Measurements from ENCODE around the gene JMJD7.

The JMJD7 gene

DNA sequence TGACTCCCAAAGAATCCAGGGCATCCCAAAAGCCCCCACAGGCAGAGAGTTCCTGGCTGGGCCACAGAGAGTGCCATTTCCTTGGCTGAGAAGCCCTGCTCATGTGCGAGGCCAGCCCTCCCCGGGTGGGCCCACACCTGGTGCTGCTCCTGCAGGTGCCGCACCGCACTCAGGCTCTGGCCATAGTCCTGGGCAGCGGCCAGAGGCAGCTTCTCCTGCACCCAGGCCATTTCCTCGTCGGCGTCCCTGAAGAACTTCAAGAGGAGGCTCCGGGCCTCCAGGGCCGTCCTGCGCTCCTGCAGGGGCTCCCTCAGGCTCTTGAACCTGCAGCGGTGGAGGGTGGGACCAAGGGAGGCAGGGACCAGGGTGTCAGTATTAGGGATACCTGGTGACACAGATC, 28.8 kb downstream of the JMJD7 start:
- TF ChIP-seq, protein P1, sequence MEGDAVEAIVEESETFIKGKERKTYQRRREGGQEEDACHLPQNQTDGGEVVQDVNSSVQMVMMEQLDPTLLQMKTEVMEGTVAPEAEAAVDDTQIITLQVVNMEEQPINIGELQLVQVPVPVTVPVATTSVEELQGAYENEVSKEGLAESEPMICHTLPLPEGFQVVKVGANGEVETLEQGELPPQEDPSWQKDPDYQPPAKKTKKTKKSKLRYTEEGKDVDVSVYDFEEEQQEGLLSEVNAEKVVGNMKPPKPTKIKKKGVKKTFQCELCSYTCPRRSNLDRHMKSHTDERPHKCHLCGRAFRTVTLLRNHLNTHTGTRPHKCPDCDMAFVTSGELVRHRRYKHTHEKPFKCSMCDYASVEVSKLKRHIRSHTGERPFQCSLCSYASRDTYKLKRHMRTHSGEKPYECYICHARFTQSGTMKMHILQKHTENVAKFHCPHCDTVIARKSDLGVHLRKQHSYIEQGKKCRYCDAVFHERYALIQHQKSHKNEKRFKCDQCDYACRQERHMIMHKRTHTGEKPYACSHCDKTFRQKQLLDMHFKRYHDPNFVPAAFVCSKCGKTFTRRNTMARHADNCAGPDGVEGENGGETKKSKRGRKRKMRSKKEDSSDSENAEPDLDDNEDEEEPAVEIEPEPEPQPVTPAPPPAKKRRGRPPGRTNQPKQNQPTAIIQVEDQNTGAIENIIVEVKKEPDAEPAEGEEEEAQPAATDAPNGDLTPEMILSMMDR (conservative IDR thresholded peaks at IDR 0.05; ENCODE audit: control insufficient read depth, insufficient read depth, low read depth, low read length): no peak
- no peak overlapping the region for H3K4me3 ChIP-seq (ENCODE audit: control insufficient read depth, low read depth, low read length)
- no peak for DNase-seq (ENCODE audit: low read depth)

- no peak for DNase-seq (ENCODE audit: low read depth)
- no peak overlapping the region for H3K4me3 ChIP-seq (ENCODE audit: control insufficient read depth, low read depth, low read length)
- TF ChIP-seq, protein P1 (conservative IDR thresholded peaks at IDR 0.05; ENCODE audit: control insufficient read depth, insufficient read depth, low read depth, low read length): no peak
Observed at GRCh38 chr15:41857316-41857715, 29.4 kb downstream of the JMJD7 start.

DNA sequence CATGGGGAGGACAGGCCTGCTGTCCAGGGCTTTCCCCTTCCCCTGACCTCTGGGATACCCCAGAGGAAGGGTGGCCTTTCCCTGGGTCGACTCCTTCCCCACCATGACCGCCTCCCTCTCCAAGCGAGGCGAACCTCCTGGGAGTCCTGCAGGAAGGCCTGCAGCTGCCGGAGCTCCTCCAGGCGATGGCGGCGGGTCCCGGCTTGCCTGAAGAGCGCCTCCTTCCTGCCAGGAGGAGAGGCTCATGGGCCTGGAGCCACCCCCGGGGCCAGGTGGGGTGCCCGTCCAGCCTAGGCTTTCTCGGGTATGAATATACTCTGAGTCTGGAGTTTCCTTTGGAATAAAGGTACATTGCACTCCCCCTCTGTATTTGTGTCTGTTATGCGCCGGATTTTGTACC, 30.9 kb downstream of the JMJD7 start:
- DNase-seq (ENCODE audit: low read depth): no peak
- TF ChIP-seq, protein P1 (conservative IDR thresholded peaks at IDR 0.05; ENCODE audit: control insufficient read depth, insufficient read depth, low read depth, low read length): no peak
- no peak overlapping the region for H3K4me3 ChIP-seq (ENCODE audit: control insufficient read depth, low read depth, low read length)

GRCh38 chr15:41860049-41860828, 32.3 kb downstream of the JMJD7 start:
- TF ChIP-seq, protein P1 (conservative IDR thresholded peaks at IDR 0.05; ENCODE audit: control insufficient read depth, insufficient read depth, low read depth, low read length): no peak
- no peak for DNase-seq (ENCODE audit: low read depth)
- H3K4me3 ChIP-seq (ENCODE audit: control insufficient read depth, low read depth, low read length): no peak overlapping the region

- no peak overlapping the region for H3K4me3 ChIP-seq (ENCODE audit: control insufficient read depth, low read depth, low read length)
- TF ChIP-seq, protein P1 (conservative IDR thresholded peaks at IDR 0.05; ENCODE audit: control insufficient read depth, insufficient read depth, low read depth, low read length): no peak
Observed at GRCh38 chr15:41861736-41862356, 34.0 kb downstream of the JMJD7 start.

GRCh38 chr15:41862515-41863116, 34.7 kb downstream of the JMJD7 start:
- TF ChIP-seq, protein P1 (conservative IDR thresholded peaks at IDR 0.05; ENCODE audit: control insufficient read depth, insufficient read depth, low read depth, low read length): no peak
- DNase-seq (ENCODE audit: low read depth): no peak
- H3K4me3 ChIP-seq (ENCODE audit: control insufficient read depth, low read depth, low read length): no peak overlapping the region

More at GRCh38 chr15:41861736-41862356, 34.0 kb downstream of the JMJD7 start:
- no peak for DNase-seq (ENCODE audit: low read depth)
